GM19397 (cell line): ENCODE measurements around the gene PTGIS.

Source experiments
- ATAC-seq: cut with Tn5 transposase; IDR thresholded peaks from one replicate; pipeline ENCODE4 v1.9.1; 2021; ENCODE audit warnings: mild to moderate bottlenecking, moderate library complexity; ENCODE audit not compliant: unreplicated experiment

The PTGIS gene

GRCh38 chr20:49503176-49503575 is 64.8 kb downstream of the PTGIS start:
- no peak for ATAC-seq

GRCh38 chr20:49501917-49502316 is 66.0 kb downstream of the PTGIS start:
- no peak for ATAC-seq

GRCh38 chr20:49497398-49497669 is 70.6 kb downstream of the PTGIS start:
- no peak for ATAC-seq

- ATAC-seq, result no peak
These were observed 71.2 kb downstream of the PTGIS start for GRCh38 chr20:49496553-49497397.

GRCh38 chr20:49496043-49496442 is 71.9 kb downstream of the PTGIS start:
- ATAC-seq, result no peak

- no peak for ATAC-seq
These were observed 77.2 kb downstream of the PTGIS start for GRCh38 chr20:49490689-49491088.

- ATAC-seq, result no peak
These were observed 78.2 kb downstream of the PTGIS start for GRCh38 chr20:49489688-49490087.

- ATAC-seq, result no peak
These were observed 81.9 kb downstream of the PTGIS start for GRCh38 chr20:49486064-49486463.

GRCh38 chr20:49485563-49485962 is 82.4 kb downstream of the PTGIS start:
- ATAC-seq, result no peak

- no peak for ATAC-seq
These were observed 83.5 kb downstream of the PTGIS start for GRCh38 chr20:49484180-49485140.

- ATAC-seq, result no peak
These were observed 84.2 kb downstream of the PTGIS start for GRCh38 chr20:49483696-49484123.

GRCh38 chr20:49483018-49483695 is 84.8 kb downstream of the PTGIS start:
- no peak for ATAC-seq

- no peak for ATAC-seq
These were observed 85.3 kb downstream of the PTGIS start, which contains the start of gene KCNB1 for GRCh38 chr20:49482621-49483017. TSS of gene KCNB1 (minus strand) at chr20:49482668. CDS start at chr20:49482480, 188 bp downstream.

- no peak for ATAC-seq
These were observed 85.8 kb downstream of the PTGIS start for GRCh38 chr20:49482173-49482572.

- no peak for ATAC-seq
These were observed 86.8 kb downstream of the PTGIS start for GRCh38 chr20:49481116-49481515.

GRCh38 chr20:49480236-49480635 is 87.7 kb downstream of the PTGIS start:
- ATAC-seq, result no peak

- ATAC-seq, result no peak
These were observed 88.2 kb downstream of the PTGIS start for GRCh38 chr20:49479785-49480184.

- ATAC-seq, result no peak
These were observed 88.9 kb downstream of the PTGIS start for GRCh38 chr20:49478754-49479689.

GRCh38 chr20:49478266-49478665 is 89.7 kb downstream of the PTGIS start:
- ATAC-seq, result no peak

- ATAC-seq, result no peak
These were observed 90.7 kb downstream of the PTGIS start for GRCh38 chr20:49477200-49477599.
